GM19467 (cell line): ENCODE measurements around the gene TLE6.
"Not testable (repeated sequence)": the region's sequence is repeated elsewhere in the genome, so short reads cannot be mapped to it uniquely, and the experiment has no call there.

Source experiments
- ATAC-seq: cut with Tn5 transposase; IDR thresholded peaks from one replicate; pipeline ENCODE4 v1.9.1; 2021; ENCODE audit warnings: mild to moderate bottlenecking, moderate library complexity; ENCODE audit not compliant: unreplicated experiment

TLE6 gene

GRCh38 chr19:2973229-2973628, 4.1 kb upstream of the TLE6 start:
- no peak for ATAC-seq

- no peak for ATAC-seq
Observed at GRCh38 chr19:2974342-2975041, 2.9 kb upstream of the TLE6 start.

GRCh38 chr19:2976609-2977000, 759 bp upstream of the TLE6 start:
- ATAC-seq, result no peak

GRCh38 chr19:2977746-2978138, 378 bp downstream of the TLE6 start:
- no peak for ATAC-seq

GRCh38 chr19:2978166-2978767, 903 bp downstream of the TLE6 start:
- ATAC-seq, result no peak

- no peak for ATAC-seq
Observed at GRCh38 chr19:2978772-2979171, 1.4 kb downstream of the TLE6 start.

GRCh38 chr19:2981898-2982297, 4.5 kb downstream of the TLE6 start:
- no peak for ATAC-seq

- no peak for ATAC-seq
Observed at GRCh38 chr19:2982561-2982960, 5.2 kb downstream of the TLE6 start.

GRCh38 chr19:2982983-2983350, 5.6 kb downstream of the TLE6 start:
- no peak for ATAC-seq

GRCh38 chr19:2983351-2984214, 6.2 kb downstream of the TLE6 start:
- ATAC-seq, result no peak

GRCh38 chr19:2984215-2984528, 6.8 kb downstream of the TLE6 start:
- no peak for ATAC-seq

GRCh38 chr19:2986951-2987524, 9.7 kb downstream of the TLE6 start:
- no peak for ATAC-seq

- no peak for ATAC-seq
Observed at GRCh38 chr19:2987797-2988196, 10.4 kb downstream of the TLE6 start.

GRCh38 chr19:2988568-2988967, 11.2 kb downstream of the TLE6 start:
- ATAC-seq, result no peak

- ATAC-seq, result no peak
Observed at GRCh38 chr19:2989236-2989946, 12.0 kb downstream of the TLE6 start.

- not testable (repeated sequence) for ATAC-seq
Observed at GRCh38 chr19:2992333-2992732, 15.0 kb downstream of the TLE6 start.

- ATAC-seq, result no peak
Observed at GRCh38 chr19:2992958-2993357, 15.6 kb downstream of the TLE6 start.

GRCh38 chr19:2993579-2993978, 16.2 kb downstream of the TLE6 start:
- ATAC-seq, result no peak

GRCh38 chr19:2994588-2995131, 17.3 kb downstream of the TLE6 start:
- no peak for ATAC-seq

- no peak for ATAC-seq
Observed at GRCh38 chr19:2997720-2998119, 20.4 kb downstream of the TLE6 start.

GRCh38 chr19:2998642-2999041, 21.3 kb downstream of the TLE6 start:
- no peak for ATAC-seq
